Mesenchymal stem cell (in vitro differentiated cells and primary cell): ENCODE measurements around the gene TSPAN32.

Experiments used
- DNase-seq: peaks from one replicate; pipeline ENCODE4 v3.0.0-alpha.2; 2013
- H2AFZ ChIP-seq: one replicate; pipeline ENCODE4 v1.6.1; 2013; ENCODE audit warnings: low read depth, mild to moderate bottlenecking, control low read depth, inconsistent platforms, low read length, moderate library complexity
- H2AK5ac ChIP-seq: 2 replicates; pipeline ENCODE4 v1.6.1; 2013; ENCODE audit warnings: low read length, moderate library complexity, mild to moderate bottlenecking, inconsistent platforms; ENCODE audit not compliant: severe bottlenecking
- H2BK120ac ChIP-seq: one replicate; pipeline ENCODE4 v1.6.1; 2013; ENCODE audit warnings: low read depth, mild to moderate bottlenecking, inconsistent platforms, low read length, moderate library complexity
- H2BK12ac ChIP-seq, 2 experiments: one replicate each; pipeline ENCODE4 v1.6.1; 2013; ENCODE audit warnings: inconsistent platforms in 2 of 2, low read length in 2 of 2, mild to moderate bottlenecking in 2 of 2, moderate library complexity in 2 of 2, control low read depth in 1 of 2
- H2BK15ac ChIP-seq: one replicate; pipeline ENCODE4 v1.6.1; 2013; ENCODE audit warnings: mild to moderate bottlenecking, low read depth, inconsistent platforms; ENCODE audit not compliant: poor library complexity, severe bottlenecking
- H2BK5ac ChIP-seq: 2 replicates; pipeline ENCODE4 v1.6.1; 2013; ENCODE audit warnings: low read depth, mild to moderate bottlenecking, low read length, control low read depth, inconsistent platforms; ENCODE audit not compliant: poor library complexity, severe bottlenecking
- H3K14ac ChIP-seq, 2 experiments: one replicate each; pipeline ENCODE4 v1.6.1; 2013; ENCODE audit warnings: inconsistent platforms in 2 of 2, low read length in 2 of 2, control low read depth in 1 of 2, mild to moderate bottlenecking in 1 of 2, moderate library complexity in 1 of 2
- H3K18ac ChIP-seq, 2 experiments: one replicate each; pipeline ENCODE4 v1.6.1; 2013; ENCODE audit warnings: inconsistent platforms in 2 of 2, low read length in 2 of 2, control low read depth in 1 of 2, low read depth in 1 of 2, mild to moderate bottlenecking in 1 of 2
- H3K23ac ChIP-seq, 2 experiments: one replicate each; pipeline ENCODE4 v1.6.1; 2013; ENCODE audit warnings: inconsistent platforms in 2 of 2, low read length in 2 of 2, mild to moderate bottlenecking in 2 of 2, moderate library complexity in 2 of 2, control low read depth in 1 of 2
- H3K27ac ChIP-seq: 2 replicates; pipeline ENCODE4 v1.5.1; 2013; ENCODE audit warnings: mild to moderate bottlenecking, moderate library complexity, low read length, control low read depth, inconsistent platforms; ENCODE audit not compliant: poor library complexity, severe bottlenecking
- H3K27me3 ChIP-seq, 2 experiments: 2 replicates each; pipeline versions ENCODE4 v1.6.1 to v1.7.0; 2013; ENCODE audit warnings: low read length in 2 of 2, mild to moderate bottlenecking in 2 of 2, moderate library complexity in 2 of 2, control low read depth in 1 of 2, inconsistent platforms in 1 of 2; ENCODE audit not compliant: control insufficient read depth in 1 of 2, insufficient read depth in 1 of 2
- H3K36me3 ChIP-seq, 2 experiments: 2 replicates each; pipeline versions ENCODE4 v1.6.1 to v1.7.0; 2013; ENCODE audit warnings: low read length in 2 of 2, control low read depth in 1 of 2, inconsistent platforms in 1 of 2, low read depth in 1 of 2, mild to moderate bottlenecking in 1 of 2; ENCODE audit not compliant: insufficient read depth in 2 of 2, control insufficient read depth in 1 of 2
- H3K4ac ChIP-seq, 2 experiments: one replicate each; pipeline ENCODE4 v1.6.1; 2013; ENCODE audit warnings: inconsistent platforms in 2 of 2, low read length in 2 of 2, mild to moderate bottlenecking in 2 of 2, moderate library complexity in 2 of 2, control low read depth in 1 of 2, low read depth in 1 of 2
- H3K4me1 ChIP-seq: 2 replicates; pipeline ENCODE4 v1.6.1; 2013; ENCODE audit warnings: low read depth, low read length, control low read depth; ENCODE audit not compliant: control insufficient read depth, insufficient read depth
- H3K4me2 ChIP-seq: 2 replicates; pipeline ENCODE4 v1.6.1; 2013; ENCODE audit warnings: low read length, mild to moderate bottlenecking, inconsistent platforms; ENCODE audit not compliant: poor library complexity, severe bottlenecking
- H3K4me3 ChIP-seq, 2 experiments: 2 replicates each; pipeline versions ENCODE4 v1.5.1 to v1.7.0; 2013; ENCODE audit warnings: low read length in 2 of 2, mild to moderate bottlenecking in 2 of 2, control low read depth in 1 of 2, low read depth in 1 of 2; ENCODE audit not compliant: insufficient read depth in 1 of 2
- H3K79me1 ChIP-seq: replicated peaks from 2 replicates; pipeline ENCODE4 v1.6.1; 2013; ENCODE audit warnings: mild to moderate bottlenecking, control low read depth, low read length, inconsistent platforms; ENCODE audit not compliant: poor library complexity, severe bottlenecking
- H3K9ac ChIP-seq: 2 replicates; pipeline ENCODE4 v1.7.0; 2013; ENCODE audit warnings: mild to moderate bottlenecking, low read length, moderate library complexity
- H3K9me3 ChIP-seq: 2 replicates; pipeline ENCODE4 v1.7.0; 2013; ENCODE audit warnings: mild to moderate bottlenecking, low read length; ENCODE audit not compliant: control insufficient read depth
- H4K8ac ChIP-seq: one replicate; pipeline ENCODE4 v1.6.1; 2013; ENCODE audit warnings: inconsistent platforms, mild to moderate bottlenecking, low read length, moderate library complexity
- H4K91ac ChIP-seq: one replicate; pipeline ENCODE4 v1.6.1; 2013; ENCODE audit warnings: mild to moderate bottlenecking, low read length, inconsistent platforms
- WGBS: methylation state at CpG from one replicate; pipeline ENCODE4 v1.1.7; 2013; ENCODE audit warnings: mixed read lengths; 5-methylcytosine and 5-hydroxymethylcytosine counted together

Gene TSPAN32

DNA sequence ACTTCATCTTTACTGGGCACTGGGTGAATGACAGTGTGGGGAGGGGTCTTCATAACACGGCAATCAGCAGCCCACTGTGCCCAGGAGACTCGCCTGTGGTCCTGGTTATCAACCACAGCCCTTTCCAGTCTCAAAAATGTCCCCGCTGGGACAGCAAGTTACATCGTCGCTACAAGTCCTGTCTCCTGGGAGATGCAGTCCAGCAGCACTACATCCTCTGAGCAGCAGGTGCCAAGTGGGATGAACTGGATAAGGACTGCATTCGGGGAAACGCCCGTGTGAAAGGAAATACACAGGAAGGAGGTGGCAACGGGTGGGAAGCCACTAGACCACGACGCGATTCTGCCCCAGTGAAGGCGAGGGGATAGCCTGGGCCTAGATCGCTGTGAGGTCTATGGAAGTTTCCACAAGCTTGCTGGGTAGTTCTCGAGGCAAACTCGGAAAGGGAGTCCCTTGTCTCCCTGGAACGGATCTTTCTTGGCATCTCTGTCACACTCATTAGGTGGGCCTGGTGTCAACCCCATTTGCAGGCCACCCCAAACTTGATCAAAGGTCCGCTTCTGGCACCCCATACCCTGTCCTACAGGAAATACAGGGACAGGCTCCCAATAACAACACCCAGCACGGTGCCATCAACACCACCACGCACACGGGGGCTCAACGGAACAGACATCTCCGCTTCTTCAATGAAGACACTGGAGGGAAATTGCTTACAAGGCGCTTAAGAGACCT is 35.8 kb upstream of the TSPAN32 start:
- no peak overlapping the region for H4K8ac ChIP-seq
- H3K14ac ChIP-seq, result no peak overlapping the region
- no peak overlapping the region for H3K18ac ChIP-seq
- peaks cover 0 to 7% of the 10 kb centered on the region in 2 experiments for H3K36me3 ChIP-seq
- H2BK12ac ChIP-seq, result no peak overlapping the region
- H3K4me1 ChIP-seq, result peaks cover 11% of the 10 kb centered on the region
- no peaks in the 10 kb centered on the region for H3K79me1 ChIP-seq
- no peak overlapping the region for H3K27ac ChIP-seq
- H3K4ac ChIP-seq, result no peak overlapping the region
- H3K9me3 ChIP-seq, result no peaks in the 10 kb centered on the region
- H3K9ac ChIP-seq, result no peak overlapping the region
- H3K4me2 ChIP-seq, result no peak overlapping the region
- H3K4me3 ChIP-seq, result no peak overlapping the region
- no peak overlapping the region for H2BK5ac ChIP-seq
- H2BK15ac ChIP-seq, result no peak overlapping the region
- no peak overlapping the region for H2AK5ac ChIP-seq
- no peak overlapping the region for H2BK120ac ChIP-seq
- no peak for DNase-seq
- no peak overlapping the region for H2AFZ ChIP-seq
- no peak overlapping the region for H4K91ac ChIP-seq
- peaks cover 59 to 79% of the 10 kb centered on the region in 2 experiments for H3K27me3 ChIP-seq
- WGBS, result 89% methylated on average over 24 of the region's 24 CpGs
- no peak overlapping the region for H3K23ac ChIP-seq

GRCh38 chr11:2266586-2267305 is 35.1 kb upstream of the TSPAN32 start:
- H2AK5ac ChIP-seq, result no peak overlapping the region
- H2BK15ac ChIP-seq, result no peak overlapping the region
- no peak overlapping the region for H3K23ac ChIP-seq
- peaks cover 11% of the 10 kb centered on the region for H3K4me1 ChIP-seq
- H3K9me3 ChIP-seq, result no peaks in the 10 kb centered on the region
- H3K4ac ChIP-seq, result no peak overlapping the region
- peaks cover 57 to 84% of the 10 kb centered on the region in 2 experiments for H3K27me3 ChIP-seq
- peaks cover 0 to 7% of the 10 kb centered on the region in 2 experiments for H3K36me3 ChIP-seq
- 95% methylated on average over 24 of the region's 26 CpGs for WGBS
- no peak overlapping the region for H2BK5ac ChIP-seq
- DNase-seq, result no peak
- no peak overlapping the region for H3K4me2 ChIP-seq
- H4K91ac ChIP-seq, result no peak overlapping the region
- no peak overlapping the region for H3K4me3 ChIP-seq
- H3K79me1 ChIP-seq, result no peaks in the 10 kb centered on the region
- H3K27ac ChIP-seq, result no peak overlapping the region
- no peak overlapping the region for H2BK12ac ChIP-seq
- no peak overlapping the region for H3K18ac ChIP-seq
- no peak overlapping the region for H3K9ac ChIP-seq
- no peak overlapping the region for H3K14ac ChIP-seq
- no peak overlapping the region for H2BK120ac ChIP-seq
- no peak overlapping the region for H4K8ac ChIP-seq
- no peak overlapping the region for H2AFZ ChIP-seq

DNA sequence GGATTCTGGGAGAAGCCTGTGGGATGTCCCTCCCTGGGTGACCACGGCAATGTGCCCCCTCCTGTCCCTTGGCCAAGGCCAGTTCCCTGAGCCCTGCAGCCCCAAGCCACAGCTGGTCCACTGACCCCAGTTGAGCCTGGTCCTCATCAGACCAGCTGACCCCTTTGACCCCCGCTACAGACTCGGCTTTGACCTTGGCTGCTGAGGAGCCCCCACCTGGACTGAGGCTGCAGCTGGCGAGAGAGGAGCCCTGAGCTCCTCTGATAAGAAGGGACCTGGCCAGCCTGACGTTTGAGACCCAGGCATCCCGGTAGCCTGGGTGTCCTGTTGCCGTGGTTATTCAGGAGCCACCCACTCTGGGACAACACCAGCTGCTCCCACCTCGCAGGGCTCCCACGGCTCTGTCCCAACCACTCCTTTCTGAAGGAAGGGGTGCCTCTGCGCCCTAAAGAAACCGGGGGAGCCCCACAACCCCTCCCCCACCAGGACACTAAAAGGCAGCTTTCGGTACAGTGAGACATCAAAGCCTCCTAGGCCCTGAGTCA is 34.4 kb upstream of the TSPAN32 start:
- H2BK5ac ChIP-seq, result no peak overlapping the region
- H3K79me1 ChIP-seq, result no peaks in the 10 kb centered on the region
- H2AFZ ChIP-seq, result no peak overlapping the region
- WGBS, result 82% methylated on average over 12 of the region's 12 CpGs
- no peak overlapping the region for H2AK5ac ChIP-seq
- no peak overlapping the region for H3K9ac ChIP-seq
- H3K4ac ChIP-seq, result no peak overlapping the region
- H3K4me3 ChIP-seq, result no peak overlapping the region
- H4K8ac ChIP-seq, result no peak overlapping the region
- H4K91ac ChIP-seq, result no peak overlapping the region
- peaks cover 0 to 7% of the 10 kb centered on the region in 2 experiments for H3K36me3 ChIP-seq
- H3K18ac ChIP-seq, result no peak overlapping the region
- H3K14ac ChIP-seq, result no peak overlapping the region
- H3K23ac ChIP-seq, result no peak overlapping the region
- no peak overlapping the region for H2BK15ac ChIP-seq
- H2BK120ac ChIP-seq, result no peak overlapping the region
- H2BK12ac ChIP-seq, result no peak overlapping the region
- peaks cover 11% of the 10 kb centered on the region for H3K4me1 ChIP-seq
- no peak overlapping the region for H3K27ac ChIP-seq
- H3K4me2 ChIP-seq, result no peak overlapping the region
- peaks cover 57 to 84% of the 10 kb centered on the region in 2 experiments for H3K27me3 ChIP-seq
- DNase-seq, result no peak
- H3K9me3 ChIP-seq, result no peaks in the 10 kb centered on the region
